22Rv1 (cell line): Measurements from ENCODE around the gene CLIP2.
"Not testable (repeated sequence)": the region's sequence is repeated elsewhere in the genome, so short reads cannot be mapped to it uniquely, and the experiment has no call there.

Experiments
- ZFX ChIP-seq: fragments of 450-650 bp; IDR thresholded peaks from 2 replicates; pipeline ENCODE4 v1.6.1; 2017; ENCODE audit warnings: antibody characterized with exemption, borderline replicate concordance
- TF ChIP-seq, protein P1 (sequence below): fragments of 450-650 bp; IDR thresholded peaks from 2 replicates; pipeline ENCODE4 v1.5.1; 2017; ENCODE audit warnings: mild to moderate bottlenecking

DNA sequence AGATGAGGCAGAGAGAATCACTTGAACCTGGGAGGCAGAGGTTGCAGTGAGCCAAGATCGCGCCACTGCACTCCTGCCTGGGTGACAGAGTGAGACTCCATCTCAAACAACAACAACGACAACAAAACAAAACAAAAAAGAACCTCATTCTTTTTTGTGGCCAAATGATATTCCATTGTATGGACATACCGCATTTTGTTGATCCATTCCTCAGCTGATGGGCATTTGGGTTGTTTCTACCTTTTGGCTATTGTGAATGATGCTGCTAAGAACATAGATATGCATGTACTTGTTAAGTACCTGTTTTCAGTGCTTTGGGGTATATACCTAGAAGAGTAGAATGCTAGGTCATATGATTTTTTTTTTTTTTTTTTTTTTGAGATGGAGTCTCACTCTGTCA, 94.9 kb downstream of the CLIP2 start:
- TF ChIP-seq, protein P1, sequence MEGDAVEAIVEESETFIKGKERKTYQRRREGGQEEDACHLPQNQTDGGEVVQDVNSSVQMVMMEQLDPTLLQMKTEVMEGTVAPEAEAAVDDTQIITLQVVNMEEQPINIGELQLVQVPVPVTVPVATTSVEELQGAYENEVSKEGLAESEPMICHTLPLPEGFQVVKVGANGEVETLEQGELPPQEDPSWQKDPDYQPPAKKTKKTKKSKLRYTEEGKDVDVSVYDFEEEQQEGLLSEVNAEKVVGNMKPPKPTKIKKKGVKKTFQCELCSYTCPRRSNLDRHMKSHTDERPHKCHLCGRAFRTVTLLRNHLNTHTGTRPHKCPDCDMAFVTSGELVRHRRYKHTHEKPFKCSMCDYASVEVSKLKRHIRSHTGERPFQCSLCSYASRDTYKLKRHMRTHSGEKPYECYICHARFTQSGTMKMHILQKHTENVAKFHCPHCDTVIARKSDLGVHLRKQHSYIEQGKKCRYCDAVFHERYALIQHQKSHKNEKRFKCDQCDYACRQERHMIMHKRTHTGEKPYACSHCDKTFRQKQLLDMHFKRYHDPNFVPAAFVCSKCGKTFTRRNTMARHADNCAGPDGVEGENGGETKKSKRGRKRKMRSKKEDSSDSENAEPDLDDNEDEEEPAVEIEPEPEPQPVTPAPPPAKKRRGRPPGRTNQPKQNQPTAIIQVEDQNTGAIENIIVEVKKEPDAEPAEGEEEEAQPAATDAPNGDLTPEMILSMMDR: not testable (repeated sequence)
- not testable (repeated sequence) for TF ChIP-seq ZFX
